NCI-H2227 (cell line): ENCODE measurements around the gene IDH1.
"Not testable (repeated sequence)": the region's sequence is repeated elsewhere in the genome, so short reads cannot be mapped to it uniquely, and the experiment has no call there.

Source experiments
- DNase-seq: peaks from one replicate; lab custom pipeline; 2025; ENCODE audit not compliant: unreplicated experiment; lab: John Stamatoyannopoulos, UW

The IDH1 gene

DNA sequence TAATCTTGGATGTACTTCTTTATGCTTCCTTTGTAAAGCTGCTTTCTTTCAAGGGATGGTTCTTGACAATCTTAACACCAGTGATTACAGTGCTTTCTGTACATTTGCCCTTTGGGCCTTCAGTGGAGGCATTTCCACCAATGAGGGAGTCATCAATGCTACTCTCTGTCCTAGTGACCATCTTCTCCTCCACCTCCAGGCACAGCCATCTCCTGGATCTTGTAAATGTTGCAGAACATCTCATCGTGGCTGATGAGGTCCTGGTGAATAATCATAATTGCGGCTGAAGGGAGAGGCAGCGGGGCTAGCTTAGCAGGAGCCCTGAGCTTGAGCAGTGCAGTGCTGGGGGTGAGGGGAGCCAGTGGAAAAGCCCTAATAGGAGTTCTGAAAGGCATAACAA is 32.5 kb downstream of the IDH1 start:
- DNase-seq, result no peak

DNA sequence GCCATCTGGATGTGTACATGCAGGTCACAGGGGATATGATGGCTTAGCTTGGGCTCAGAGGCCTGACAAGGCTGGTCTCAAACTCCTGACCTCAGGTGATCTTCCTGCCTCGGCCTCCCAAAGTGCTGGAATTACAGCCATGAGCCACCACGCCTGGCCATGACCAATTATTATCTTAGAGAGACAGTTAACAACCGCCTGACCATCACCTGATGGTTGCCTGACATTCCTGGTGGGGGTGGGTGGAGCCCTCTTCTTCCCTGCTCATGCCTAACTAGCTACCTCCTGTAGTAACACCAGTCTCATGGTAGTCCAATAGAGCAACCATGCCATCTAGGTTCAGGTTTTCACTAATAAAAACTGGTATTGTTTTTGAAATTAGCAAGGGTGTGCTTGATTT is 33.0 kb downstream of the IDH1 start:
- not testable (repeated sequence) for DNase-seq

DNA sequence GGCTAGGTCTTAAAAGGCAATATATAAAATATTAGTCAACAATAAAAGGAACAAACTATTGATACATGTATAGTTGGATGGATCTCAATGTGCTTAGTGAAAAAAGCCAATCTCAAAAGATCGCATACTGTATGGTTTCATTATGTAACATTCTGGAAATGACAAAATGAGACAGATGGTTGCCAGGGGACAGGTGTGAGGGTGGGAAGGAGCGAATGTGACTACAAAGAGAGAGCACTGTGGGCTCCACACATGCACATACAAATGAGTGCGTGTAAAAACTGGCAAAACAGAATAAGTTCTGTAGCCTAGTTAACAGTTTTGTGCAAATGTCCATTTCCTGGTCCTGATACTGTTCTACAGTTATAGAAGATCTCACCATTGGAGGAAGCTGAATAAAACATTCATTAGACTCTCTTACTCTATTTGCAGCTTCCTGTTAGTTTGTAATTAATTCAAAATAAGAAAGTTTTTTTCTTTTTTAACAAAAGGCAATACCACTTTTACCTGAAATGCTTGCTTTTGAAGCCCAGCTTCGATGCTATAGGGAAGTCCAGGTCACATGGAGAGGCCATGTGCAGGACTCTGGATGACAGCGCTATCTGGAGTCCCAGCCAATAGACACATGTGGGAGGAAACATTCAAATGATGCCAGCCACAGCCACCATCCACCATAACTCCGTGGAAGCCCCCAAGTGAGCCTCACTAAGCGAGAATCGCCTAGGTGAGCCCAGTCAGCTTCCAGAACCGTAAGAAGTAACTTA is 44.0 kb downstream of the IDH1 start:
- DNase-seq, result no peak

DNA sequence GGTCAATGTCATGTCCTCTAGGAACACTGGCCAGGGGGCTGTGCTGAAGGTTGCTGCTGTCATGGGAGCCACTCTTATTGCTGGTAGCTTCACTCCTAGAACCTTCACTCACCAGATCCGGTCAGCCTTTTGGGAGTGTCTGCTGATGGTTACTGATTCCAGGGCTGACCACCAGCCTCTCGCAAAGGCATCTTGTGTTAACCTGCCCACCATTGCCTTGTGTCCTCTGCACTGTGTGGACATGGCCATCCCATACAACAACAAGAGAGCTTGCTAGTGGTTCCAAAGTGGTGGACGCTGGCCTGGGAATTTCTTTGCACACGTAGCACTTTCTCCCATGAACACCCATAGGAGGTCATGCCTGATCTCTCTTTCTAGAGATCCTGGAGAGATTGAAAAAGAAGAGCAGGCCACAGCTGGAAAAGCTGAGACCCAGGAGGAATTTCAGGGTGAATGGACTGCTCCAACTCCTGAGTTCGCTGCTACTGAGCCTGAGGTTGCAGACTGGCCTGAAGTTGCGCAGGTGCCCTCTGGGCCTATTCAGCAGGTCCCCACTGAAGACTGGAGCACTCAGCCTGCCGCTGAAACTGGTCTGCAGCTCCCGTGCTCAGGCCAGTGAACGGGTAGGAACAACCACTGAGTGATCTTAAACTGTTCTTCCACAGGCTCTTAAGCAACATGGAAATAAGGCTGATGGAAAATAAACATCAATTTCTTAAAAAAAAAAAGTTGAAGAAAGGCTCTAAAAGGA is 46.4 kb downstream of the IDH1 start:
- DNase-seq, result no peak

DNA sequence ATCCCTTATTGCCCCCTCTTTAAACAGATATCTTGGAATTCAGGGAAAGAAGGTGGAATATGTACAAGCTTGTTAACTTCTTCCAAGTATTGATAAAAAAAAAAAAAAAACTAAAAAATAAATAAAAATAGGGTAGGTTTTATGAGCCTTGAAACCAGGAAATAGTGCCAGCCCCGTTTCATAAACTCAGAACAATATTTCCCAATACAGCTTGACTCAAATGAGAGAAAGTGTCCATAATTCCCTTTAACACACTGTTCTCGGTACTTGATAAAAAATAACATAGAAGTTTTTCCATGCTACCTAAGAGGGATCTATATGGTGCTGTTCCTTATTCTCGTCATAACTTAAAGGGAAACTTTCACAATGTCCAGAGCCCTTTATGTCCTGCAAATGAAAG is 47.1 kb downstream of the IDH1 start:
- DNase-seq, result no peak

DNA sequence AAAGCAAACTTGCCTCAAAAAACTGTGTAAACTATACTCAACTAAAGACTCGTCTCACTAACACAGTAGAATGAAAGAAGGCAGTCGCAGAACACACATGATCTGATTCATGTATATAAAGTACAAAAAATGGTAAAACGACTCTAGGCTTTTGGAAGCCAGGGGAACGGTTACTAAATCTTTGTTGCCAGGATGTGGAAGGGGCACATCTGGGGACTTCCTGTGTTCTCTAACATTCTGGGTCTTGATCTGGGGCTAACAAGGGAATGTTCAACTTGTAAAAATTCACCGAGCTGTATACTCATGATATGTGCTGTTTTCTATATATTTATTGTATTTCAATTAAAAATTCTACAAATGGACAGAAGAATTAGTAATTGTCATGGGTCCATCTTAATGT is 50.7 kb downstream of the IDH1 start:
- no peak for DNase-seq

DNA sequence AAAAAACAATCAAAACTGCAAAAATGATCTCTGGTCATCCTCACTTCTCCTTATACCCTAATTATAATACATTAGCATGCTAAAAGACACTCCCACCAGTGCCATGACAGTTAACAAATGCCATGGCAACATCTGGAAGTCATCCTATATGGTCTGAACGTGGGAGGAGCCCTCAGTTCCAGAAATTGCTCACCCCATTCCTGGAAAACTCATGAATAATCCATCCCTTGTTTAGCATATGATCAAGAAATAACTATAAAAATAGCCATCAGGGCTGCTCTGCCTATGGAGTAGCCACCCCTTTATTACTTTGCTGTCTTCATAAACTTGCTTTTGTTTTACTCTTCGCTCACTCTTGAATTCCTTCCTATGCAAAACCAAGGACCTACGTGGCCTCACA is 59.3 kb downstream of the IDH1 start:
- DNase-seq, result no peak

DNA sequence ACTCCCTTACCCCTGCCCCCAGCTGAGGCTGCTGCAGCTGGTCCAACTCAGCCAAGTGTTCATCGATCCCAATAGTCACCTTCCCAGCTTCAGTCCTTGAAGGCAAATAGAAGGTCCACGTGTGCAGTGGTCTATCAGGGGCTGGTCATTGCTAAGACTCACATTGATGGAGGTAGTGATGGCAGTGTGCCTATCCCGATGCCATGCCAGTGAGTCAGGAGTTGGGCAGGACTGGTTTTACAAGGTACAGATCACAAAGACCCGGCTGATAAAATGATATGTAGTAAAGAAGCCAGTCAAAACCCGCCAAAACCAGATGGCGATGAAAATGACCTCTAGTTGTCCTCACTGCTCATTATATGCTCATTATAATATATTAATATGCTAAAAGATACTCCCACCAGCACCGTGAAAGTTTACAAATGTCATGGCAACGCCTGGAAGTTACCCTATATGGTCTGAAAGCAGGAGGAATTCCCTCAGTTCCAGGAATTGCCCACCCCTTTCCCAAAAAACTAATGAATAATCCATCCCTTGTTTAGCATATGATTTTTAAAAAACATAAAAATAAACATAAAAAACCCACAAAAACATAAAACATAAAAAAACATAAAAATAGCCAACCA is 62.1 kb downstream of the IDH1 start:
- DNase-seq, result no peak

DNA sequence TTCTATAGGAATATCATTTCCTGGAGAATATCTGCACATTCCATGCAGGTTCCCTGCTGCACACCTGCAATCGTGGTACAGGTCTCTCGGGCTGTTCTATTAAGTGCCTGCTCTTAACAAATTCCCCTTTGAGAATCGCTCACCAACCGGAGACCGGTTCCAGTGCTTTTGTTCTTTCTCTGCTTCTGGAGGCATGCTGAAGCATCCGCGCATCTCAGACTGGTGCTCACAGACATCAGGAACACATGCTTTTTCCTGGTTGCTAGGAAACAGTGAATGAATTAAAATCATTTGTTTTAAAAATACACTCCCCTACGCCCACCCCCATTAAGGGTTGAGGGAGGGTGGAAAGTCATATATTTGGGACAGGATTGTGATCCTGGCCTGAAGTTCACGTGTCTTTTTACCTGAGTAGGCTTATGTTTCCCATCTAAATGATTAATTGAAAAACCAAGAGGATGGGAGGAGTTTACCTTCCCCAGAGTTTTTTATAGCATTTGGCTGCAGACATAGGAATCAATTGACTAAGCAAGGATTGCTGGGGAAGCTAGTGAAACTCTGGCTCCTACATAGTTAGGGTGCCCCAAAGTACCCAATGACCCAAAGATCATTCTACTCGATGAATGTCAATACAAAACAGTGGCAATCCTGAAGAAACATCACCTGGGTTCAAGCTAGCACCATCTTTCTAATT is 64.9 kb downstream of the IDH1 start, which contains the start of gene C2orf80:
Gene C2orf80 (minus strand): TSS at position 221 of the 694 bp plus-strand sequence. CDS start 3,044 bp downstream, outside the sequence.
- DNase-seq, result peak; percentile 72

DNA sequence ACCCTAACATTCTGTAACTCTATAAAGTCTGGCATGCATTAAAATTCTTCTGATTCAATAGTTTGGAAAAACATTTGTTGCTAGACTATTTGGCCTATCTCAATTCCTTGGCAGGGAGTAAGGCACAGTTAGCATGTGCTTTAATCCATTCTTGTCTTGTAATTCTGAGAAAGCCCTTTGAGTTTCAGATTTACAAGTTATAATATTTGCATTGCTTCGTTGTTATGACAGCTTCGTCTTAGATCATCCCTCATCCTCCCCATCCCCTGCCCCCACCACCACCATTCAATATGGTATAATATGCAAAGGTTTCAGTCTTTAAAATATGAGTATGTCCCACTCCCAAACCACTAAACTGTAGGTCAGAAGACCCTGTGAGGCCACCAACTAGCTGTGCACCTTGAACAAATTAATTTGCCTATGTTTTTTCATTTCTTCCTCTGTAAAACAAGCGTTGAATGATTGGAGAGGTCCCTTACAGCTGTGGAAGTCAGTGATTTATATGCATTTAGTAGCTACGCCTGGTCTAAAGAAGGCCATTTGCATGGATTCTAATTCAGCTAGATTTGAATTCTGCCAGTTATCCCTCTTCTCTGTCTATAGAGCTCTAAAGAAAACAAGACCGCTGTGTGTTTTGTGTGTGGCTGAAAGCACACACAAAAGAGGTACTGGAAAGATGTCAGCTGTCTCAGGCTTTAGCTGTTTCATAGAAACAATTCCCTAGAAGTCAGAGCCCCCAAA is 65.6 kb downstream of the IDH1 start:
- DNase-seq, result peak; percentile 44

DNA sequence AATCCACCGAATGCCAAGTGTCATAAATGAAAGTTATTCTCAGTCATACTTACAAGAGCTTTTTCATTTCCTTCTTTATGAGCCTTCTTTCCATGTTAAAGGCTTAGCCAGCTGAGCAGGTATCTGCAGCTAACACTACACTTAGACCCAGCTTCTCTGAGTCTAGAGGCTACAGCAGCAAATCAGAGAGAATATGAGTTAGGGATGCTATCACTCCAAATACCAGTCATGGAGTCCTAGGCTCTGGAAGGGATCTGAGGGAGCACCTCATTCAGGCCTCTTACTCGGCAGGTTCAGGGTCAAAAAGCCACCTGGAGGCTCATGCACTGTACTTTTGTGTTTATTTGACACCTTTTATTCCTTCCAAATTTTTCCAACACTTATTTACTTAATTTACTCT is 68.0 kb downstream of the IDH1 start:
- no peak for DNase-seq

DNA sequence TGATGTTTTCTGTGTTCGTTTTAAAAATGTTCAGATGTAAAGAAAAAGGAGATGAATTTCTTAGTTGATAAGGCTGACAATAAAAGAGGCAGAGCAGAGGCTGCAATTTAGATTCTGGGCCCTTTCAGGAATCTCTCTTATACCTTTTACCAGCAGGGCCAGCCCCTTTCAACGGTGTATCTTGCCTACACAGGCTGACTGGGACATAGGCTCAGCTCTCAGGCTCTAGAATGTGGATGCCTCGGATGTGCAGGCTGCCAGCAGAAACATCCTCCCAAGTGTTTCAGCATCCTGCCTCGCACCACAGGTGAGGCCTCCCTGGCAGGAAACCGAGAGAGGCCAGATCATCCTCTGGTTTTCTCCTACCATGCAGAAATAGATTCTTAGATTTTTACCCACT is 68.4 kb downstream of the IDH1 start:
- DNase-seq, result no peak
